Measurements from ENCODE around the gene SCYL3. TPM values are rescaled to one million over a fixed set of nuclear protein-coding genes. Genes with fewer than 3 reads are reported as not detected.
"Not testable (repeated sequence)": the region's sequence is repeated elsewhere in the genome, so short reads cannot be mapped to it uniquely, and the experiment has no call there.

The SCYL3 gene
- total and polyA plus RNA-seq, 10 donors = 4.4 to 16.0 (median 13.3) TPM

DNA sequence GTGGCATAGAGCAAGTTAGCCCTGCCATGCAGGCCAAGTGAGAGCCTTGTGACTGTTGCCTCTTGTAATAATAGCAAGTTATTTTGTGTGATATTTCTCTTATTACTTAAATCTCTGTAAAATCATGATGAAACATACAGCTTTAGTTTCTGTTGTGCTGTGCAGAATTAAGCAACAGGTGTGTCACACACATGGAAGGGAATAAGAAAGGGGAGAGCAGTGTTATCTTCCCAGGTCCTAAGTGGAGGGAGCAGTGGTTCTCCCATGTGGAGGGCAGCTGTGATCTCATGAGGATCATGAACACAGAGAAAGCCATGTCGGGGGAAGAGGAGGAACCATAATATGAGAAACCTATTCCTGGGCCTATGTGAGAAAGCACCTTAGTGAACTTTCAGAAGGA lies 25.2 kb upstream of the SCYL3 start:
- no peaks in the 10 kb centered on the region for H3K27me3 ChIP-seq (replicated peaks in 1 of 7)
- TF ChIP-seq POLR2A (IDR thresholded peaks at IDR 0.05) (no peak), CTCF (IDR thresholded peaks at IDR 0.05 in 8 of 11, conservative IDR thresholded peaks at IDR 0.05 in 3 of 11) (no peak), POLR2AphosphoS5 (IDR thresholded peaks at IDR 0.05) (no peak)
- intact Hi-C loops (cut with DNase I; ENCODE audit: low total_unique reads) = no loop called here
- H3K4me3 ChIP-seq = no peak overlapping the region
- no peak for DNase-seq
- WGBS, 5 donors = 18 to 100% (median 86%) methylated on average over 1 of the region's 1 CpG
- H3K27ac ChIP-seq = no peak overlapping the region
- H3K36me3 ChIP-seq = peaks cover 0 to 33% (median 0%) of the 10 kb centered on the region in 6 donors
- H3K9me3 ChIP-seq = no peaks in the 10 kb centered on the region
- H3K4me1 ChIP-seq = no peaks in the 10 kb centered on the region

- H3K36me3 ChIP-seq = peaks cover 0 to 33% (median 0%) of the 10 kb centered on the region in 6 donors
- DNase-seq; H3K4me3 ChIP-seq; H3K4me1 ChIP-seq; H3K27me3 ChIP-seq (replicated peaks in 1 of 7); H3K27ac ChIP-seq; H3K9me3 ChIP-seq; intact Hi-C loops (cut with DNase I; ENCODE audit: low total_unique reads): not testable (repeated sequence)
- 87 to 96% (median 92%) methylated on average over 9 of the region's 9 CpGs for WGBS, 5 donors
Observed at GRCh38 chr1:169918220-169918619, 24.5 kb upstream of the SCYL3 start.

- Histone ChIP-seq H3K4me1 (no peaks in the 10 kb centered on the region), H3K4me3 (no peak overlapping the region), H3K9me3 (peaks cover 0 to 17% (median 2%) of the 10 kb centered on the region in 8 donors), H3K27ac (no peak overlapping the region), H3K27me3 (replicated peaks in 1 of 7) (no peaks in the 10 kb centered on the region), H3K36me3 (peaks cover 0 to 20% (median 0%) of the 10 kb centered on the region in 6 donors)
- no peak for TF ChIP-seq CTCF (IDR thresholded peaks at IDR 0.05 in 8 of 11, conservative IDR thresholded peaks at IDR 0.05 in 3 of 11)
- no peak for TF ChIP-seq POLR2AphosphoS5 (IDR thresholded peaks at IDR 0.05)
- no peak for TF ChIP-seq POLR2A (IDR thresholded peaks at IDR 0.05)
- WGBS, 5 donors = 61 to 83% (median 68%) methylated on average over 15 of the region's 15 CpGs
- no peak for DNase-seq
- intact Hi-C loops (cut with DNase I; ENCODE audit: low total_unique reads) = no loop called here
Observed at GRCh38 chr1:169915150-169915549, 21.5 kb upstream of the SCYL3 start.

DNA sequence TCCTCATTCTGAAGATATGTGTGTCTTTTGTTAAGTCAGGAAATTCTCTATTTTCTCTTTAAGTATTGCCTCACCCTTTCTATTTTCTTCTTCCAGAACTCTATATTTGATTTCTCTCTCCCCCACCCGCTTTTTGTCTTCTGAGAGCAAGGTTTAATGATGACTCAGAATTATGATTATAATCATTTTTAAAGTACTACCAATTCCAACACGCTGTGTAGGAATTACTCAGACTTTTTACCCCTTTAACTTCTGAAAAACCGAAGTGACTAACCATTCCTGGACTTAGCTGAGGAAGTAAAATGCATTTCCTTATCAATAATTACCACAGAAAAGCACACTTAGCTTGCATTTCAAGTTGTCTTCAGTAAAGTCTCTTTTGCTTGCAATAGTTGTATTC lies 20.8 kb upstream of the SCYL3 start:
- no peaks in the 10 kb centered on the region for H3K4me1 ChIP-seq
- no peaks in the 10 kb centered on the region for H3K27me3 ChIP-seq (replicated peaks in 1 of 7)
- H3K9me3 ChIP-seq = peaks cover 0 to 17% (median 2%) of the 10 kb centered on the region in 8 donors
- intact Hi-C loops (cut with DNase I; ENCODE audit: low total_unique reads) = no loop called here
- H3K36me3 ChIP-seq = peaks cover 0 to 14% (median 0%) of the 10 kb centered on the region in 6 donors
- TF ChIP-seq POLR2AphosphoS5 (IDR thresholded peaks at IDR 0.05) (no peak), CTCF (IDR thresholded peaks at IDR 0.05 in 8 of 11, conservative IDR thresholded peaks at IDR 0.05 in 3 of 11) (no peak), POLR2A (IDR thresholded peaks at IDR 0.05) (no peak)
- WGBS, 5 donors = 53 to 76% (median 62%) methylated on average over 3 of the region's 3 CpGs
- DNase-seq = no peak
- no peak overlapping the region for H3K4me3 ChIP-seq
- H3K27ac ChIP-seq = no peak overlapping the region

DNA sequence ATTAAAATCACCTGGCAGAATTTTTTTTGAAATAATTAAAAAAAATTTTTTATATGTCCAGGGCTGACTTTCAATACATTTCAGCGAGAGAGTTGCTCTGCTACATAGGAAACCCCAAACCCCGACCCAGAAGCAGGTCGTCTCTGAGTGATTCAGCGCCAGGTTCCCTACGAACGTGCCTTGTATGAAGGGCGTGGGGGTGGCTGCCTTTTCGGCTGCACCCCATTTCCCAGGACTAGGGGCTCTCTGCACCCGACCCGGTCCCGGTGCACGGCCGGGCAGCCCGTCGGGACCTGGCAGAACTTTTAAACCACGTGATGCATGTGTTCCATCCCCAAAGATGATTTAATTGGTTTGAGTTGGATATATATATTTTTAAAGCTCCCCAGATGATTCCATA lies 15.8 kb upstream of the SCYL3 start:
- Histone ChIP-seq H3K27me3 (replicated peaks in 1 of 7) (no peaks in the 10 kb centered on the region), H3K4me3 (no peak overlapping the region), H3K27ac (no peak overlapping the region), H3K36me3 (no peaks in the 10 kb centered on the region), H3K4me1 (no peaks in the 10 kb centered on the region), H3K9me3 (peaks cover 0 to 17% (median 2%) of the 10 kb centered on the region in 8 donors)
- 92 to 96% (median 94%) methylated on average over 16 of the region's 16 CpGs for WGBS, 5 donors
- DNase-seq = no peak
- no peak for TF ChIP-seq POLR2AphosphoS5 (IDR thresholded peaks at IDR 0.05)
- no peak for TF ChIP-seq CTCF (IDR thresholded peaks at IDR 0.05 in 8 of 11, conservative IDR thresholded peaks at IDR 0.05 in 3 of 11)
- TF ChIP-seq POLR2A (IDR thresholded peaks at IDR 0.05) = no peak
- intact Hi-C loops (cut with DNase I; ENCODE audit: low total_unique reads) = no loop called here
